GM19455 (cell line): Measurements from ENCODE around the gene LRRN2.
"Not testable (repeated sequence)": the region's sequence is repeated elsewhere in the genome, so short reads cannot be mapped to it uniquely, and the experiment has no call there.

Source experiments
- ATAC-seq: cut with Tn5 transposase; IDR thresholded peaks from one replicate; pipeline ENCODE4 v1.9.1; 2021; ENCODE audit not compliant: unreplicated experiment

LRRN2 gene

GRCh38 chr1:204577794-204578478 lies 107.6 kb downstream of the LRRN2 start:
- ATAC-seq = no peak

GRCh38 chr1:204576422-204576821 lies 109.1 kb downstream of the LRRN2 start:
- no peak for ATAC-seq

GRCh38 chr1:204575221-204576190 lies 110.0 kb downstream of the LRRN2 start:
- no peak for ATAC-seq

- ATAC-seq = no peak
Observed at GRCh38 chr1:204574865-204575163, 110.7 kb downstream of the LRRN2 start.

GRCh38 chr1:204574016-204574864 lies 111.3 kb downstream of the LRRN2 start:
- ATAC-seq = no peak

GRCh38 chr1:204572923-204573922 lies 112.3 kb downstream of the LRRN2 start:
- ATAC-seq = no peak

GRCh38 chr1:204571631-204572030 lies 113.9 kb downstream of the LRRN2 start:
- no peak for ATAC-seq

GRCh38 chr1:204571128-204571527 lies 114.4 kb downstream of the LRRN2 start:
- ATAC-seq = no peak

GRCh38 chr1:204570021-204570420 lies 115.5 kb downstream of the LRRN2 start:
- not testable (repeated sequence) for ATAC-seq

- no peak for ATAC-seq
Observed at GRCh38 chr1:204569478-204569877, 116.1 kb downstream of the LRRN2 start.

- ATAC-seq = no peak
Observed at GRCh38 chr1:204568576-204569315, 116.8 kb downstream of the LRRN2 start.
